Neural progenitor cell (in vitro differentiated cells): ENCODE results near the gene ZC3H7A. TPM values are rescaled to one million over a fixed set of nuclear protein-coding genes. Genes with fewer than 3 reads are reported as not detected.

Source experiments
- DNase-seq: peaks from one replicate; pipeline ENCODE4 v3.0.0-alpha.2; 2016; ENCODE audit warnings: low spot score
- H2AFZ ChIP-seq: fragments of 200-600 bp; sonication (generic); replicated peaks from 2 replicates; pipeline ENCODE4 v1.6.1; 2016; ENCODE audit warnings: antibody characterized with exemption
- H3F3A ChIP-seq: fragments of 200-600 bp; sonication (generic); 2 replicates; pipeline ENCODE4 v1.6.1; 2016; ENCODE audit warnings: antibody characterized with exemption, low read depth
- H3K27ac ChIP-seq: fragments of 200-600 bp; sonication (generic); 2 replicates; pipeline ENCODE4 v1.5.1; 2016; ENCODE audit warnings: mild to moderate bottlenecking
- H3K27me3 ChIP-seq: fragments of 200-600 bp; sonication (generic); 2 replicates; pipeline ENCODE4 v1.6.1; 2016; ENCODE audit warnings: mild to moderate bottlenecking, moderate library complexity
- H3K36me3 ChIP-seq: fragments of 200-600 bp; sonication (generic); 2 replicates; pipeline ENCODE4 v1.5.1; 2016
- H3K4me1 ChIP-seq: fragments of 200-600 bp; sonication (generic); 2 replicates; pipeline ENCODE4 v1.6.1; 2016; ENCODE audit warnings: mixed run types
- H3K4me2 ChIP-seq: fragments of 200-600 bp; sonication (generic); 2 replicates; pipeline ENCODE4 v1.6.1; 2016
- H3K4me3 ChIP-seq: fragments of 200-600 bp; sonication (generic); 2 replicates; pipeline ENCODE4 v1.5.1; 2016
- H3K79me2 ChIP-seq: fragments of 200-600 bp; sonication (generic); 2 replicates; pipeline ENCODE4 v1.6.1; 2016; ENCODE audit warnings: low read depth
- H3K9ac ChIP-seq: fragments of 200-600 bp; sonication (generic); 2 replicates; pipeline ENCODE4 v1.6.1; 2016
- H3K9me3 ChIP-seq: fragments of 200-600 bp; sonication (generic); 2 replicates; pipeline ENCODE4 v1.5.1; 2016; ENCODE audit warnings: low read depth
- H4K20me1 ChIP-seq: fragments of 200-600 bp; sonication (generic); 2 replicates; pipeline ENCODE4 v1.6.1; 2016; ENCODE audit warnings: low read depth
- H3K27ac Mint-ChIP-seq: 3 replicates; pipeline ENCODE4 v1.8.0; 2021; ENCODE audit warnings: mixed read lengths
- H3K27me3 Mint-ChIP-seq: 2 replicates; pipeline ENCODE4 v1.8.0; 2022; ENCODE audit warnings: low read depth, mild to moderate bottlenecking, inconsistent platforms, moderate library complexity, mixed read lengths; ENCODE audit not compliant: insufficient read depth
- H3K36me3 Mint-ChIP-seq: 3 replicates; pipeline ENCODE4 v1.8.0; 2021; ENCODE audit warnings: mixed read lengths
- H3K4me1 Mint-ChIP-seq: 3 replicates; pipeline ENCODE4 v1.8.0; 2021; ENCODE audit warnings: mixed read lengths
- H3K4me3 Mint-ChIP-seq: 3 replicates; pipeline ENCODE4 v1.8.0; 2021; ENCODE audit warnings: mild to moderate bottlenecking, moderate library complexity, mixed read lengths
- H3K9me3 Mint-ChIP-seq: 3 replicates; pipeline ENCODE4 v1.8.0; 2020; ENCODE audit warnings: mixed read lengths
- EZH2 ChIP-seq: fragments of 200-600 bp; sonication (generic); IDR thresholded peaks from 2 replicates; pipeline ENCODE4 v1.6.1; 2017; ENCODE audit warnings: antibody characterized with exemption, mild to moderate bottlenecking, moderate library complexity
- EZH2phosphoT487 ChIP-seq: fragments of 200-600 bp; sonication (generic); IDR thresholded peaks from 2 replicates; pipeline ENCODE4 v1.6.1; 2017; ENCODE audit warnings: antibody characterized with exemption
- total RNA-seq: library from RNA; depleted of rRNA; stranded (reverse); fragments of >200 nt; gene quantifications from 2 replicates; pipeline ENCODE4 v1.2.3, GENCODE V29; 2015; ENCODE audit warnings: low replicate concordance
- TF ChIP-seq, protein P1 (sequence below): fragments of 200-600 bp; sonication (generic); IDR thresholded peaks from 2 replicates; pipeline ENCODE4 v1.5.1; 2017; ENCODE audit warnings: antibody characterized with exemption, mild to moderate bottlenecking

ZC3H7A gene, protein sequence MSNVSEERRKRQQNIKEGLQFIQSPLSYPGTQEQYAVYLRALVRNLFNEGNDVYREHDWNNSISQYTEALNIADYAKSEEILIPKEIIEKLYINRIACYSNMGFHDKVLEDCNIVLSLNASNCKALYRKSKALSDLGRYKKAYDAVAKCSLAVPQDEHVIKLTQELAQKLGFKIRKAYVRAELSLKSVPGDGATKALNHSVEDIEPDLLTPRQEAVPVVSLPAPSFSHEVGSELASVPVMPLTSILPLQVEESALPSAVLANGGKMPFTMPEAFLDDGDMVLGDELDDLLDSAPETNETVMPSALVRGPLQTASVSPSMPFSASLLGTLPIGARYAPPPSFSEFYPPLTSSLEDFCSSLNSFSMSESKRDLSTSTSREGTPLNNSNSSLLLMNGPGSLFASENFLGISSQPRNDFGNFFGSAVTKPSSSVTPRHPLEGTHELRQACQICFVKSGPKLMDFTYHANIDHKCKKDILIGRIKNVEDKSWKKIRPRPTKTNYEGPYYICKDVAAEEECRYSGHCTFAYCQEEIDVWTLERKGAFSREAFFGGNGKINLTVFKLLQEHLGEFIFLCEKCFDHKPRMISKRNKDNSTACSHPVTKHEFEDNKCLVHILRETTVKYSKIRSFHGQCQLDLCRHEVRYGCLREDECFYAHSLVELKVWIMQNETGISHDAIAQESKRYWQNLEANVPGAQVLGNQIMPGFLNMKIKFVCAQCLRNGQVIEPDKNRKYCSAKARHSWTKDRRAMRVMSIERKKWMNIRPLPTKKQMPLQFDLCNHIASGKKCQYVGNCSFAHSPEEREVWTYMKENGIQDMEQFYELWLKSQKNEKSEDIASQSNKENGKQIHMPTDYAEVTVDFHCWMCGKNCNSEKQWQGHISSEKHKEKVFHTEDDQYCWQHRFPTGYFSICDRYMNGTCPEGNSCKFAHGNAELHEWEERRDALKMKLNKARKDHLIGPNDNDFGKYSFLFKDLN
- total RNA-seq = 33.8 and 82.6 TPM in 2 replicates

DNA sequence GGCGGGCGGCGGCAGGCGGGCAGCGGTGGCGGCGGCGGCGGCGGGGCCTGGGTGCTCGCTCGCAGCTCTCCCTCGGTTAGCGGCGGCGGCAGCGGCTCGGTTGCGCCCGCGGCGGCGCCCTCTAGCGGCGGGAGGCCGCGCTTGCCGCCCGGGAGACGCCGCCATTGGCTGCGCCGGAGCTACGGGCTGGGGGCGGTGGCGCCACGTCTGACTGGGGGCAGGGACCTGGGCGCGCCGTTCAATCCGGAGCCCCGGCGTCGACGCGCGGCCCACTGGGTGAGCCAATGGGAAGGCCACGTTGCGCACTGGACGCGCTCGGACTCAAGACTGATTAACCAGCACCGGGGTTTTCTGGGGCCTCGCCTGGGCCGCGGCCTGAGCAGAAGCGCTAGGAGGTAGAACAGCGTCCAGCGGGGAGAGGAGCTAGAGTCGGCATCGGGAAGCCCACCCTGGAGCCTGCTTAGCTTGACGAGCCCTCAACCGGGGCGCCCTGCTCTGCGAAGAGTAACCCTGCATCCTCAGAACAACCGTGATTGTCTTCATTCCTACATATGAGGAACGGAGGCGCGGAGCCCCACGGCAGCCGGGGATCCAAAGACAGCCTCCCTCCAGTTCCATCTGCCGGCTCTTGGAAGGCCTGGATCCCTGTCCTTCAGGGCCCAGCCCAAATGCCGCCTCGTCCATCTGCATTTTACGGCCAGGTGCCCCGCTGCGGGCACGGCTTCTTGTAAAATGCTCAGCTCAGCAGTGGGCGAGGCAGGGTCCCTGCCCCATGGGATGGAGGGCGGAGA is at the start of gene ZC3H7A:
Gene ZC3H7A, minus strand, starts transcription at position 93 of the 791 bp plus-strand sequence. CDS start 14,904 bp downstream, outside the sequence.
- Histone ChIP-seq H3K36me3 (no peaks in the 10 kb centered on the region), H3K9me3 (no peaks in the 10 kb centered on the region), H3F3A (peaks cover 32% of the 10 kb centered on the region), H3K27me3 (no peaks in the 10 kb centered on the region), H3K9ac (peak within 1 kb of the TSS; percentile 95), H4K20me1 (peaks cover 38% of the 10 kb centered on the region), H3K4me1 (peaks cover 11% of the 10 kb centered on the region), H2AFZ (peak within 1 kb of the TSS; percentile 90), H3K4me3 (peak within 1 kb of the TSS; percentile 97), H3K4me2 (peak within 1 kb of the TSS; percentile 95), H3K79me2 (peaks cover 68% of the 10 kb centered on the region), H3K27ac (peak within 1 kb of the TSS; percentile 99)
- DNase-seq = peak; percentile 99
- TF ChIP-seq, protein P1, sequence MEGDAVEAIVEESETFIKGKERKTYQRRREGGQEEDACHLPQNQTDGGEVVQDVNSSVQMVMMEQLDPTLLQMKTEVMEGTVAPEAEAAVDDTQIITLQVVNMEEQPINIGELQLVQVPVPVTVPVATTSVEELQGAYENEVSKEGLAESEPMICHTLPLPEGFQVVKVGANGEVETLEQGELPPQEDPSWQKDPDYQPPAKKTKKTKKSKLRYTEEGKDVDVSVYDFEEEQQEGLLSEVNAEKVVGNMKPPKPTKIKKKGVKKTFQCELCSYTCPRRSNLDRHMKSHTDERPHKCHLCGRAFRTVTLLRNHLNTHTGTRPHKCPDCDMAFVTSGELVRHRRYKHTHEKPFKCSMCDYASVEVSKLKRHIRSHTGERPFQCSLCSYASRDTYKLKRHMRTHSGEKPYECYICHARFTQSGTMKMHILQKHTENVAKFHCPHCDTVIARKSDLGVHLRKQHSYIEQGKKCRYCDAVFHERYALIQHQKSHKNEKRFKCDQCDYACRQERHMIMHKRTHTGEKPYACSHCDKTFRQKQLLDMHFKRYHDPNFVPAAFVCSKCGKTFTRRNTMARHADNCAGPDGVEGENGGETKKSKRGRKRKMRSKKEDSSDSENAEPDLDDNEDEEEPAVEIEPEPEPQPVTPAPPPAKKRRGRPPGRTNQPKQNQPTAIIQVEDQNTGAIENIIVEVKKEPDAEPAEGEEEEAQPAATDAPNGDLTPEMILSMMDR = peak; percentile 57
- no peak for TF ChIP-seq EZH2
- no peak for TF ChIP-seq EZH2phosphoT487
- Mint-ChIP-seq H3K4me3 (peak within 1 kb of the TSS; percentile 93), H3K27ac (peak within 1 kb of the TSS; percentile 94), H3K9me3 (no peaks in the 10 kb centered on the region), H3K27me3 (no peaks in the 10 kb centered on the region), H3K4me1 (peaks cover 40% of the 10 kb centered on the region), H3K36me3 (peaks cover 6% of the 10 kb centered on the region)

DNA sequence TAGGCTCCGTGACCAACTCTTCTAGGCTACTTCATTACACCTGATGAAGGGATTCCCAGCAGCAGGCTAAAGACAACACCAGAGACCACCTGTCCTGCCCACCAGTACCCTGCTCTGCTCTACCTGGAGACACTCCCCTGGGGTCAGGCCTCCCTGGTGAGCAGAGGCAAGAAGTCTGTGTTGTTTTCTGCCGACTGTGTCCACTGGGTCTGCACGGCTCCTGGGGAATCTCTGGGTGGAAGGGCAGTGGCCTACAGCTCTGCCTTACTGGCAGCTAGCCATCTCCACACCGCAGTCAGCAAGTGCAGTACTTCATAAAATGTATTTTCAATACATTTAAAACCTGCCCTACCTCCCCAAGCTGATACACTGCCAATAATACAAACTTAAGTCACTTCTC is 47.4 kb upstream of the ZC3H7A start:
- no peaks in the 10 kb centered on the region for H3K4me1 Mint-ChIP-seq
- Histone ChIP-seq H3K4me2 (no peak overlapping the region), H3K27ac (no peak overlapping the region), H3F3A (peaks cover 6% of the 10 kb centered on the region), H3K36me3 (peaks cover 48% of the 10 kb centered on the region), H3K79me2 (peaks cover 56% of the 10 kb centered on the region), H4K20me1 (peaks cover 34% of the 10 kb centered on the region), H3K4me1 (peaks cover 3% of the 10 kb centered on the region), H2AFZ (no peak overlapping the region), H3K4me3 (no peak overlapping the region), H3K9ac (no peak overlapping the region), H3K27me3 (no peaks in the 10 kb centered on the region), H3K9me3 (no peaks in the 10 kb centered on the region)
- TF ChIP-seq, protein P1 = no peak
- TF ChIP-seq EZH2 (no peak), EZH2phosphoT487 (no peak)
- H3K36me3 Mint-ChIP-seq = peaks cover 34% of the 10 kb centered on the region
- no peaks in the 10 kb centered on the region for H3K9me3 Mint-ChIP-seq
- H3K27me3 Mint-ChIP-seq = no peaks in the 10 kb centered on the region
- DNase-seq = no peak
- no peak overlapping the region for H3K27ac Mint-ChIP-seq
- no peak overlapping the region for H3K4me3 Mint-ChIP-seq

GRCh38 chr16:11843861-11844260 is 46.8 kb upstream of the ZC3H7A start:
- no peak overlapping the region for H3K4me3 Mint-ChIP-seq
- H2AFZ ChIP-seq = no peak overlapping the region
- no peak overlapping the region for H3K9ac ChIP-seq
- H3K4me1 ChIP-seq = no peaks in the 10 kb centered on the region
- H3K4me3 ChIP-seq = no peak overlapping the region
- no peaks in the 10 kb centered on the region for H3K9me3 Mint-ChIP-seq
- peaks cover 49% of the 10 kb centered on the region for H3K79me2 ChIP-seq
- peaks cover 33% of the 10 kb centered on the region for H4K20me1 ChIP-seq
- H3K27me3 Mint-ChIP-seq = no peaks in the 10 kb centered on the region
- peaks cover 6% of the 10 kb centered on the region for H3F3A ChIP-seq
- H3K4me1 Mint-ChIP-seq = no peaks in the 10 kb centered on the region
- peaks cover 31% of the 10 kb centered on the region for H3K36me3 Mint-ChIP-seq
- peaks cover 41% of the 10 kb centered on the region for H3K36me3 ChIP-seq
- H3K9me3 ChIP-seq = no peaks in the 10 kb centered on the region
- H3K4me2 ChIP-seq = no peak overlapping the region
- no peak overlapping the region for H3K27ac Mint-ChIP-seq
- H3K27me3 ChIP-seq = no peaks in the 10 kb centered on the region
- no peak for DNase-seq
- H3K27ac ChIP-seq = no peak overlapping the region
- TF ChIP-seq, protein P1 = no peak
